Transverse colon (tissue), 4 donors: ENCODE results near the gene C11orf97.

ENCODE experiments used
- CTCF ChIP-seq, 5 experiments: fragments of 200-600 bp in 3 of 5; fragments of 450-650 bp in 2 of 5; sonication (generic) in 3 of 5; IDR thresholded peaks; 1 replicate in 2 of 5; 2 replicates in 3 of 5; pipeline ENCODE4 v1.5.1; 2016 to 2017; ENCODE audit warnings: antibody characterized with exemption in 5 of 5, inconsistent platforms in 3 of 5, mild to moderate bottlenecking in 2 of 5, moderate library complexity in 1 of 5
- EP300 ChIP-seq: sonication (generic); formaldehyde crosslinking; IDR thresholded peaks from one replicate; pipeline ENCODE4 v1.6.1; 2017; ENCODE audit warnings: antibody characterized with exemption, low read depth
- POLR2A ChIP-seq: fragments of 450-650 bp; IDR thresholded peaks from one replicate; pipeline ENCODE4 v1.6.1; 2016; ENCODE audit warnings: antibody characterized with exemption, mild to moderate bottlenecking, moderate library complexity
- POLR2AphosphoS5 ChIP-seq, 3 donors: sonication (generic); formaldehyde crosslinking; IDR thresholded peaks; one replicate each; pipeline ENCODE4 v1.6.1; 2016; ENCODE audit warnings: antibody characterized with exemption in 3 of 3

GRCh38 chr11:94568200-94568599 is 55.9 kb downstream of the C11orf97 start:
- no peak for TF ChIP-seq EP300
- TF ChIP-seq CTCF (IDR thresholded peaks at IDR 0.05), result no peak
- no peak for TF ChIP-seq POLR2A
- no peak for TF ChIP-seq POLR2AphosphoS5 (IDR thresholded peaks at IDR 0.05)
